ENCODE data around the gene RBFOX1. TPM values are rescaled to one million over a fixed set of nuclear protein-coding genes. Genes with fewer than 3 reads are reported as not detected.

Gene RBFOX1
- total RNA-seq, 1 experiment from 2014 or later = not detected

DNA sequence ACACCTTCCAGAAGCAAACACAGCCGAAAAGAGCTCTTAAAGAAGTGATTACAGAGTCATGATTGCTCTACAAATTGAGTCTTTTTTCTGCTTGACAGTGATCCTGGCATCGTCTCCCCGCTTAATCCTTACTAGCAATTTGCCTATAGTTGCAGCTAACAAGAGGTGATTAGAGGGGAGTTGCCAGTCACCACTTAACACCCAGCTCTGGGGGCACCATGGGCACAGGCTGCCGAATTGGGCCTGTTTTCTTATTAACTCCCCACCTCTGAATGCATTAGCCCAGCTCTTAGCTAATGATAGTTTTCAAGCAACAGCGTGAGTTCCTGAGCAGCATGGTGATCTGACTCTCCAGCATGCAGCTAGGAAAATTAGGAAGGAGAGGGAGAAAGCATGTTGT is 93.5 kb downstream of the RBFOX1 start:
- in situ Hi-C loops (cut with HindIII; ENCODE audit: low pct_unique_long_range_greater_than_20kb, low sequenced_read_pairs) = no loop called here
- no peak for DNase-seq (ENCODE audit: low read depth, low spot score)

DNA sequence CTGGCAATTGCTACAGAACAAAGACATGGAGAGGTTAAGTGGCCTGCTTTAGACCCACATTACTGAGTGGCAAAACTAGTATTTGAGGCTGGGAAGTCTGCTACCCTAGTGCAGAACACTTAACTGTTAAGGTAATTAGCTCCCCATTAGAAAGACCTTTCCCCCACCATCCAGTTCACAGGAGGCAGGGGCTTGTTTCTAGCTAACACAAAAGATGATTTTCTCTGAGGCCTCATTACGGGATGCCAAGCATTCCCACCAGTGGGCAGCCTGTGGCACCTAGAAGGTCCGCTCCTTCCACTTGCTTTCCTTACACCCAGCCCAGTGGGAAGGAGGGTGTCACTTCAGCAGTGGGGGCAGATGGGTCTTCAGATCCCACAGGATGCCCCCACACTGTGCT is 99.1 kb downstream of the RBFOX1 start:
- in situ Hi-C loops (cut with HindIII; ENCODE audit: low pct_unique_long_range_greater_than_20kb, low sequenced_read_pairs) = no loop called here
- no peak for DNase-seq (ENCODE audit: low read depth, low spot score)

DNA sequence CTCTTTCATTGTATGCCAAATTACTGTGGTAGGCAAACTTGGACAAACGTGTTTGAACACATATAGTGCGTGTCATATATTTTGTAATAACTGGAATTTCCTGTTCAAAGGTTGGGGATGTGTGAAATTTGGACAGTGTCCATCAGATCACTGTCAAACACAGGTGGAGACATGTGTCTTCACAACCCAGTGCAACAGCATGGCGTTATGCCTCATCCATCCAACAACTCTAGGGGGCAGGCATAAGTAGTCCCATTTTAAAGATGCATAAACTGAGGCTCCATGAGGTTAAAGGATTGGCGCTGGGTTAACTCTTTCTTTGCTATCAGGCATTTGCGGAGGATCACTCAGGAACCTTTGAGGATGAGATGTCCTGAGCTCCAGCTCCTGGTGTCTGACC is 103.7 kb downstream of the RBFOX1 start:
- in situ Hi-C loops (cut with HindIII; ENCODE audit: low pct_unique_long_range_greater_than_20kb, low sequenced_read_pairs) = no loop called here

DNA sequence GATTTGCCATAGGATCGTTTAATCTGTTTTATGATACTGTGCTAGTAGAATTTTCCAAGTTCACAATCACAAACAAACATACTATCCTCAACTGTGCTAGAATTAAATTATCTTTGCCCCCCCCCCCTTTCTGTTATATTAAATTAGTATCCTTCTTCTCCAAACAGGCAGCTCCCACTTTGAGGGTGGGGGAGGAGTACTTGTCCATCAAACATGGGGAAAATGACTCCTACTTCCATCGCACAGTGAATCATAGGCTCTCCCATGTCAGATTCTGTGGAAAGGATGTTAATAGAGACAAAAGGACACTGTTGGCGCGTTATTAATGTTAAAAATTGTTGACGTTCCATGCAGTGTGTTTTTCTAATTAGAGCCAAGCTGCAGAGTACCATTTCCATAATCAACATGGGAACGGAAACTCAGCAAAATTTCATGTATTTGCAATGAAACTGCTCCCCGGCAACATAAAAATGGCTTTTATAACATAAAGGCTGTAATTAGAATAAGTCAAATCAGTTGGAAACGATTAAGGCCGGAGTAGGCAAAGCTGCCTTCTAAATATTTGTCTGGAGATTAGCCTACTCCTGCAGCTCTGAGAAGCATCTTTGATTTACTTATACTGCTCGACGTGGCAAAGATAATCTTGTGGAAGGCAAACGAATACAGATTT is 104.6 kb downstream of the RBFOX1 start:
- DNase-seq (ENCODE audit: low read depth, low spot score) = no peak
- in situ Hi-C loops (cut with HindIII; ENCODE audit: low pct_unique_long_range_greater_than_20kb, low sequenced_read_pairs) = no loop called here

More for the DNA sequence above, 103.7 kb downstream of the RBFOX1 start:
- no peak for DNase-seq (ENCODE audit: low read depth, low spot score)

DNA sequence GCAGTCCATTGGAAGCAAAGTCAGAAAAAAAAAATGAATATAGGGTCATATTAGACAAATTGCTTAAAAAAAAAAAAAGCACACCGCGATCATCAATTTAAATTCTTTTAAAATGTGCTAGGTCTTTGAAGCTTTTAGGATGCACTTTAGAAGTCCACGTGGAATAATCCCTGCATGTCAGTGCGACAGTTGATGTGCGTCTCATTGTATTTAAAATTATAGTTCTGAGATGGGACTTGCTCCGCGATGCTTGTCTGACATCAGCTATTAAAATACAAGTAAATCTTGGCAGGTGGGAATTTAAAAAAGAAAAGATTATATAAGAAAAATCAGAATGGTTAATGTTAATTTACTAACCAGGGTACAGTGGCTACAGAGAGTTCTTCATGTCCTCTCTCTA is 105.2 kb downstream of the RBFOX1 start:
- in situ Hi-C loops (cut with HindIII; ENCODE audit: low pct_unique_long_range_greater_than_20kb, low sequenced_read_pairs) = no loop called here
- DNase-seq (ENCODE audit: low read depth, low spot score) = no peak

DNA sequence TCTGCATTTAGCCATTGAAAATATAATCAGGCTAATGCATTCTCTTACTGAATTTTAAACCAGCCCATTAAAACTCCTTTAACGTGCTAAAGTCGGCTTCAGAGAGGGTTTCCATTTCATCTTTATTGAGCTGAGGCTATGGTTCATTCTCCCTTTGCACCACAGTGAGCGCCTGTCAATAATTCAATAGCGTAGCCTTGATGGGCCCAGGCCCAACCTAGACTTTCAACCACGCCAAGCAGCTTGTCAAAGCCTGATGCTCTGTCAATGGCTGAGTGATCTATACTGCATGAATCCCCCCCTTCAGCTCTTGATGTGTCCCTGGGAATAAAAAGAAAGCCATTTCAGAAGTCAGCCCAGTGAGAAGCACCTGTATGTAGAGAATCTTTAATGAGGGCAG is 106.0 kb downstream of the RBFOX1 start:
- in situ Hi-C loops (cut with HindIII; ENCODE audit: low pct_unique_long_range_greater_than_20kb, low sequenced_read_pairs) = no loop called here
- no peak for DNase-seq (ENCODE audit: low read depth, low spot score)

DNA sequence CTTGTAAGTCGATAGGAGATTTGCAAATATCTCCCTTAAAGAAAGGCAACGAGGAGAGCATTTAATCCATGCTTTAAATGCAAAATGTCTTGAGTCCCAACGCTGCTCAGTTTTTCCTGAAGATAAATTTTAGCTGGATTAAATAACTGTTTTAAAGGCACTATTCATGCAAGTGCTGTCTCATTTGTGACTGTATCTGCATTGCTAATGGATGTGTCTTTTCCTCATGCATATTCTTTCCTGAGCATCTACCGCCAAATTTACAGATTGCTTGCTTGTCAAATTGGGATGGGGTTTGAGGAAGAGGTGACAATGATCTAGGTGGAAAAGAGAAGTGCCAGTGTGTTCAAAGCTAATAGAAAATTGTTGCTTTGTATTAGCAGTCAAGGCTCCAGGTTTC is 106.9 kb downstream of the RBFOX1 start:
- in situ Hi-C loops (cut with HindIII; ENCODE audit: low pct_unique_long_range_greater_than_20kb, low sequenced_read_pairs) = no loop called here
- no peak for DNase-seq (ENCODE audit: low read depth, low spot score)

DNA sequence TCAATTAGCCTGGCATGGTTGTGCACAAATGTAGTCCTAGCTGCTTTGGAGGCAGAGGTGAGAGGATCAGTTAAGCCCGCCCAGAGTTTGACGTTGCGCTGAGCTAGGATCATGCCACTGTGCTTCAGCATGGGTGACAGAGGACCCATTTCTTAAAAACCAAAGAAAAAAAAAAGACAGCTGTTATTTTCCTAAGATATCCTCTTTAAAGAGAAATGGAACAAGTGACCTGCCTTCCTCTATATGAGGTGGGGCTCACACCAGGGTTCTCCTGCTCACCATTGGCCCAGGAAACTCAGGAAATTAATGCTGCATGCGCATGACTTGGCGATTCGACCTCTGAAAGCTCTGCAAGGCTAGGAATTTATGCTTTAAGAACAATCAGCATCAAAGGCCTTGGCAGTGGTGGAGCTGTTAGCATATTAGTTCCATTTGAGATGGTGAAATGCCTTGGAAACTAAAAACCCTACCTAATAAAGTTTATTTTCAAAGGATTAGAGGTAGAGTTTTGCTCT is 108.3 kb downstream of the RBFOX1 start:
- DNase-seq (ENCODE audit: low read depth, low spot score) = no peak
- in situ Hi-C loops (cut with HindIII; ENCODE audit: low pct_unique_long_range_greater_than_20kb, low sequenced_read_pairs) = no loop called here

DNA sequence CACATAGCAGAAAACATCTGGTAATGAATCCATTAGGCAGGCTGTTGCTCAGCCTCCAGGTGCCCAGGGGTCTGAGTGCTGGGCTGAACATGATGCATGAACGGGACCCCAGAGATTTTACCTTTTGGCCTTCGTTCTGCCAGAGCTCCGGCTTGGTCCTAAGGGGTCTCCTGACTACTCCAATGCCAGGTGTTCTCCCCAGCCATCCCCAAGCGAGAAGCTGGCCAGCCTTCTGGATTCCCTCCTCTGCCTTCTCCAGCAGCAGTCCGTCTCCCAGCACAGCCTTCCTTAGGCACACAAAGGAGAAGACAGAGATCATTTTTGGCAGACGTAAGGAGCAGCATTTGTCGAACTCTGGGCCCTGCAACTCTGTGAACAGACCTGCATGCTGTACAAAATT is 109.4 kb downstream of the RBFOX1 start:
- no peak for DNase-seq (ENCODE audit: low read depth, low spot score)
- in situ Hi-C loops (cut with HindIII; ENCODE audit: low pct_unique_long_range_greater_than_20kb, low sequenced_read_pairs) = no loop called here

DNA sequence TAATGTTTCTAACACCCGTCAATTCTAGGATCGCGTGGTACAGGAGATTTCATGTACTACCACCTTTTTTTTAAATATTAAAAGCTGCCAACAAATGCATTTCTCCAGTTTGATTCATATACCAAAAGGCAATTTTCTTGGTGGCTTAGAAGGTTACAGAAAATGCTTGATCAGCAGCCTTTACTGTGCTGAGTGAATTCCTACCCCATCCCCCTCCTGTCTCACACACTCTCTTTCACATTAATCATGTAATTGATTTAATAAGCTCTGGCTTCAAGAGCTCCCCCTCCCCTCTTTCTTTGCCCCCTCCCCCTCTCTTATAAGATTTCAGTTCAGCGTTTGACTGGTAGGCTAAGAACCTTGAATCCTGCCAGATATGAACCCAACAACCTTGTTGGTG is 110.5 kb downstream of the RBFOX1 start:
- in situ Hi-C loops (cut with HindIII; ENCODE audit: low pct_unique_long_range_greater_than_20kb, low sequenced_read_pairs) = no loop called here
- DNase-seq (ENCODE audit: low read depth, low spot score) = no peak

DNA sequence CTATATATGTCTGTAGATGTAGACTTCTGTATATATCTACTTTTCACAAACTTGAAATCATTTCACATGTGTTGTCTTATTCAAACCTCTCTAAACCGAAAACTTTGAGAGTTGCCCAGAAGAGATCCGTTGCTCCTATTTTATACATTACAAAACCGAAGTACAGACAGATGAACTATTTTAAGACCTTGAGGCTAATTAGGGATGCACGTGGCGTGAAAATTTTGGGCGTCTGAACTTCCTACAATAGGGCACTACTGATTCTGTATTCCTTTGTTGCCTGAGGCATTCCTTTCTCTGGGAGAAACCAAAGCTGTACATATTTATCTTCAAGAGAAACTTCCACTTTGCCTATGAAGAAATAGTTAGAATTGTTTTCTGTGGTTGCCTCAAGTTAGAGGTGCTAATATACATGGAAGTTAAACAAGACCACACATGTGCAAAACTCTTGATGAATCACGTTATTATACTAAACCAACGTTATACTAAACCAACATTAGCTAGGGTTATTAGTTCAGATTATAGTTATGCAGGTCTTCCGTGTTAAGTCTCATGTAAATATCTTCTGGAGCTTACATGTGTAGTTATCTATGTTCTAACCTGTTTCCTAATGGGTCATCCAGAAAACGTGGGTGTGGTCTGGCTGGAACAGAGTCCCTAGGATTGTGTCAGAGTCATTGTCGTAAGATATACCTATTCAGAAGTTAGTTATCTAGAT is 111.2 kb downstream of the RBFOX1 start:
- in situ Hi-C loops (cut with HindIII; ENCODE audit: low pct_unique_long_range_greater_than_20kb, low sequenced_read_pairs) = no loop called here

DNA sequence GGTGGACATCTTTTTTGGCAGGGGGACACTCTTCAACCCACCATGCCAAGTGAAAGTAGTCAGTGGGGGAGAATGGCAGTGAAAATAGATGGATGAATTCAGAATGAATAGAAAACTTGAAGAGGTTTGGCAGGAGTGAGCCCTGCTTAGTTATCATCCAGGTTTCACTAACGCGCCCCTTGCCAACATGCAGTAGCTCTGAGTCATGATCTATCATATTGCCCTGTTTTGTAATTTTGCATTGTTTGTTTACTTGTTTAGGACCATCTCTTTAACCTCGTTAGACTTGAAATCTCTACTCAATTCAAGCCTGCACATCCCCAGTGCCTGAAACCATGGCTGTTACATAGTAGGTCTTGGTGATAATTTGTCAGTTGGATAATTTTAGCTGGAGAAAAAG is 116.7 kb downstream of the RBFOX1 start:
- DNase-seq (ENCODE audit: low read depth, low spot score) = no peak
- in situ Hi-C loops (cut with HindIII; ENCODE audit: low pct_unique_long_range_greater_than_20kb, low sequenced_read_pairs) = no loop called here

More for the DNA sequence above, 111.2 kb downstream of the RBFOX1 start:
- no peak for DNase-seq (ENCODE audit: low read depth, low spot score)

DNA sequence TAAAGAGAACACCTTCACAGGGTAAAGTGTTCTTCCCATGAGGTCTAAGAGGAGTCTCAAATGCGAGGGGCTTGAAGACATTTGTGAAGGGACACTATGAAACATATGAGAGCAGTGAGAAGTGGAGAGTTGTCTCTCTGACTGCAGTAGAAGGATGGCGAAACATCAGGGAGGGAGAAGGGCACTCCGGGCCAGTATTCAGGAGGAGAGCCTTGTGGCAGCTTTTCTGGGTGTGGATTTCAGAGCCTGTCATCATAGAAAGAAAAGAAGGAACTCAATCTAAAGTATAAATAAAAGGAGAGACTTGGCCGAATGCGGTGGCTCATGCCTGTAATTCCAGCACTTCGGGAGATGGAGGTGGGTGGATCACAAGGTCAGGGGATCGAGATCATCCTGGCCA is 117.2 kb downstream of the RBFOX1 start:
- DNase-seq (ENCODE audit: low read depth, low spot score) = no peak
- in situ Hi-C loops (cut with HindIII; ENCODE audit: low pct_unique_long_range_greater_than_20kb, low sequenced_read_pairs) = no loop called here

DNA sequence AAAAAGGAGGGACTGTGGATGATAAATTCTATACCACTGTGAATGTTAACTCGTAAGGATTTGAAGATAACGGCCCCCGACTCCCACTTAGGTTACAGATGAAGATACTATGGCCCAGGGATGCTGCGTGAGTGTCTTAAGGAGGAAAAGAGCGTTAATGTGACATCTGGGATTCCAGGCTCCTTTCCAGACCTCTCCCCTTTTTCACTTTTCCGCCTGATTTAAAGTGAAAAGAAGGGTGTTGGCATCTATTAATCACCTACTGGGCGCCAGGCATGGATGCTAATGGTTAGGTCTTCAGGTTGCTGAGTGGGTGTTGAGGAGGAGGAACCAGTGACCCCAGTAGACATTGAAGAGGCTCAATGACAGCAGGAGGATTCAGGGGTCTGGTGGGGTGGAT is 117.8 kb downstream of the RBFOX1 start:
- DNase-seq (ENCODE audit: low read depth, low spot score) = no peak
- in situ Hi-C loops (cut with HindIII; ENCODE audit: low pct_unique_long_range_greater_than_20kb, low sequenced_read_pairs) = no loop called here

DNA sequence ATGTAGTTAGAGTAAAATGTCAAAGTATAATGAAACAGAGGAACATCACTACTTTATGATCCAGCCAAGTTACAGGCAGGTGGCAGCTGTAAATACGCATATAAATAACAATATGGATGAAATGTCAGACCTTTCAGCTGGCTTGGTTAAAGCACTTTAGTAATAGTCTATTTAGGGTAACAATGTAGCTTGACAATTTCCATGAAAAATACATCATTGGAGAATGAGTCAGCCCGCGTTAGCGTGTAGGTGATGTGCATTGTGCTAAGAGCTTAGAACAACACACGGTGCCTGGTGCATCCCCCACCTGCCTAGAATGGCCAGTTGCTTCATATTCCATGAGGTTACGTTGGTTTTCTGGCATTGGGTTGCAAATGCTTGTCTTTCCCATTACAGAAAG is 119.4 kb downstream of the RBFOX1 start:
- DNase-seq (ENCODE audit: low read depth, low spot score) = no peak
- in situ Hi-C loops (cut with HindIII; ENCODE audit: low pct_unique_long_range_greater_than_20kb, low sequenced_read_pairs) = no loop called here

DNA sequence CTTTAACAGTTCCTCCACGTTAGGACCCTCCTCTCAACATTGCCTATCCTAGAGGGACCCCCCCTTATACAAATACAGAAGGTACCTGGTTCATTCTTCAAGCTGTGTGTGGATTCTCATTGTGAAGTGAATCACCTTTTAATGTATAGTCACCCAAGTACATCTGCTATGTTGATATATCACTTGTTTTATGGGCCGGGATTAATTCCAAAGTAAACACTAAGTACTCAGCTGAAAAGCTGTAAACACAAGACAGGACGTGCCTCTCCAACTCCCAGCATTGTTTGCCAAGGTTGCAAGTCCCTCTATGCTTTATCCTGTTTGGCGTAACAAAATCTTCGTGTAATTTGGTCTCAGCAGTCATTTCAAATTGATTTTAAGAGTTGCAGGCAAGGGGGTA is 123.6 kb downstream of the RBFOX1 start:
- no peak for DNase-seq (ENCODE audit: low read depth, low spot score)
- in situ Hi-C loops (cut with HindIII; ENCODE audit: low pct_unique_long_range_greater_than_20kb, low sequenced_read_pairs) = no loop called here

DNA sequence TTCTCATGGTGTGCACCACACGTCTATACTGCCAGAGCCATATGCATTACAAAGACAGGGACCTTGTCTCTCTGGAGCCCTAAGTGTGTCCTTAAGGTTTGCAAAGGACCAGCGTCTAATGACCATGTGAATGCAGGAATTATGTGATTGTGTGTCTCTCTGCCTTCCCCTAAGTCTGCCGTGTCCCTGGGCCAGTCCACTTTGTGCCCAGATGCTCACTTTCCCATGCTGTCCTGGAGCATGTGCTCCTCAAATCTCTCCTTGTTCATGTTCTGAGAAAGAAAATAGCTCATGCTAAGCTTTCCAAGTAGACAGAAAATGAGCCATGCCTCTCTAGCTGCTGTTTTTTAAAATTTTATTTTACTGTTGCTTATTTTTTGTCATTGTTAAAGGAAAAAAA is 125.5 kb downstream of the RBFOX1 start:
- no peak for DNase-seq (ENCODE audit: low read depth, low spot score)
- in situ Hi-C loops (cut with HindIII; ENCODE audit: low pct_unique_long_range_greater_than_20kb, low sequenced_read_pairs) = no loop called here

DNA sequence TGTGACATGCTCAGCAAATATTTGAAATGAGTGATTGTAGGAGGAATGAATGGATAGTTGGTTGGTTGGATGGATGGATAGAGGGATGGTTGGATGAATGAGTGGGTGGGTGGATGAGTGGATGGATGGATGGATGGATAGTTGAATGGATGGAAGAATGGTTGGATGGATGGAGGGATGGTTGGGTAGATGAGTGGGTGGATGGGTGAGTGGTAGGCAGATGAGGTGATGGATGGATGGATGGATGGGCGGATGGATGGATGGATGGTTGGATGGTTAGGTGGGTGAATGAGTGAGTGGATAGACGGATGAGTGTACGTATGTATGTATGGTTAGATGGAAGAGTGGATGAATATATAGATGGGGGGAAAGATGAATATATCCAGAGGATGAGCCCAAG is 137.7 kb downstream of the RBFOX1 start:
- no peak for DNase-seq (ENCODE audit: low read depth, low spot score)
- in situ Hi-C loops (cut with HindIII; ENCODE audit: low pct_unique_long_range_greater_than_20kb, low sequenced_read_pairs) = no loop called here

DNA sequence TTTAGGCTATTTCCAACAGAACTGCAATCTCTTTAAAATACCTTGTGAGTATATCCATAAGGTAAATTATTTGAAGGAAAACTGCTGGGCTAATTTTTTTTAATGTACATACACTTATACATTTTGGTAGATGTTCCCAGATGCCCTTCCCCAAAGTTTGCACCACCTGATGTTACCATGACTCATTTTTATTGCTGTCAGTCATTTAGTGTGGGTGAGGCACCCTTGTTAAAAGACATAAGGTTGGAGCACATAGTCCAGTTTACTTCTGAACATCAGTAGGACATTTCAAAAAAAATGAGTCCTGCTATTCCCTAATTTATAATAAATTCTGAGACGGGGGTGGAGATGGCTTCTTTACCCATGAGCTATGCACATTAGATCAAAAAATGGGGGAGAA is 138.6 kb downstream of the RBFOX1 start:
- in situ Hi-C loops (cut with HindIII; ENCODE audit: low pct_unique_long_range_greater_than_20kb, low sequenced_read_pairs) = no loop called here
- no peak for DNase-seq (ENCODE audit: low read depth, low spot score)

Data from SK-MEL-5 (cell line).